Subcutaneous adipose tissue (tissue), 4 donors: ENCODE results near the gene TGFA. TPM values are rescaled to one million over a fixed set of nuclear protein-coding genes. Genes with fewer than 3 reads are reported as not detected.

ENCODE experiments used
- CTCF ChIP-seq: fragments of 450-650 bp; IDR thresholded peaks from one replicate; pipeline ENCODE4 v1.5.1; 2016; ENCODE audit warnings: low read depth, mild to moderate bottlenecking, control low read depth, antibody characterized with exemption, moderate library complexity
- total RNA-seq, 4 donors: library from RNA; depleted of rRNA; stranded (reverse); fragments of >200 nt; gene quantifications; one replicate each; pipeline ENCODE4 v1.1.0, GENCODE V29; 2016

Gene TGFA
- total RNA-seq, 4 donors from 2014 or later = 1.1 to 3.6 (median 2.0) TPM

- TF ChIP-seq CTCF = no peak
These were observed 118.5 kb downstream of the TGFA start for GRCh38 chr2:70435138-70435537.

GRCh38 chr2:70433315-70433714, 120.3 kb downstream of the TGFA start:
- TF ChIP-seq CTCF = no peak

GRCh38 chr2:70431716-70432347, 121.8 kb downstream of the TGFA start:
- TF ChIP-seq CTCF = no peak

- no peak for TF ChIP-seq CTCF
These were observed 127.3 kb downstream of the TGFA start for GRCh38 chr2:70426341-70426740.

- TF ChIP-seq CTCF = no peak
These were observed 127.8 kb downstream of the TGFA start for GRCh38 chr2:70425682-70426301.

GRCh38 chr2:70420740-70421139, 132.9 kb downstream of the TGFA start:
- no peak for TF ChIP-seq CTCF

- TF ChIP-seq CTCF = no peak
These were observed 133.5 kb downstream of the TGFA start for GRCh38 chr2:70420143-70420542.
